NCI-H510A (cell line): ENCODE data around the gene PITRM1.
"Not testable (repeated sequence)": the region's sequence is repeated elsewhere in the genome, so short reads cannot be mapped to it uniquely, and the experiment has no call there.

Source experiments
- DNase-seq: peaks from one replicate; lab custom pipeline; 2025; lab: John Stamatoyannopoulos, UW

The PITRM1 gene

GRCh38 chr10:3198900-3199299 is 26.3 kb upstream of the PITRM1 start:
- no peak for DNase-seq

GRCh38 chr10:3197348-3198003 is 24.9 kb upstream of the PITRM1 start:
- DNase-seq = peak; percentile 63

- no peak for DNase-seq
Measured at GRCh38 chr10:3196958-3197347, 24.4 kb upstream of the PITRM1 start.

GRCh38 chr10:3196482-3196881 is 23.9 kb upstream of the PITRM1 start:
- no peak for DNase-seq

- DNase-seq = no peak
Measured at GRCh38 chr10:3195726-3196125, 23.1 kb upstream of the PITRM1 start.

GRCh38 chr10:3195286-3195685 is 22.7 kb upstream of the PITRM1 start:
- DNase-seq = no peak

GRCh38 chr10:3194871-3195270 is 22.3 kb upstream of the PITRM1 start:
- no peak for DNase-seq

- no peak for DNase-seq
Measured at GRCh38 chr10:3193751-3194150, 21.2 kb upstream of the PITRM1 start.

- no peak for DNase-seq
Measured at GRCh38 chr10:3192856-3193635, 20.5 kb upstream of the PITRM1 start.

GRCh38 chr10:3190817-3191216 is 18.2 kb upstream of the PITRM1 start:
- DNase-seq = no peak

- DNase-seq = not testable (repeated sequence)
Measured at GRCh38 chr10:3187229-3187628, 14.6 kb upstream of the PITRM1 start.

GRCh38 chr10:3186368-3186767 is 13.8 kb upstream of the PITRM1 start:
- DNase-seq = no peak

GRCh38 chr10:3185386-3185785 is 12.8 kb upstream of the PITRM1 start:
- no peak for DNase-seq

GRCh38 chr10:3180355-3181025 is 7.9 kb upstream of the PITRM1 start:
- no peak for DNase-seq

GRCh38 chr10:3179174-3179573 is 6.6 kb upstream of the PITRM1 start:
- DNase-seq = no peak

GRCh38 chr10:3178042-3178441 is 5.5 kb upstream of the PITRM1 start:
- no peak for DNase-seq

- DNase-seq = no peak
Measured at GRCh38 chr10:3173171-3173878, 743 bp upstream of the PITRM1 start.

GRCh38 chr10:3172081-3172445 is 519 bp downstream of the PITRM1 start:
- no peak for DNase-seq

GRCh38 chr10:3171488-3171887 is 1.1 kb downstream of the PITRM1 start:
- DNase-seq = not testable (repeated sequence)

- no peak for DNase-seq
Measured at GRCh38 chr10:3169673-3170072, 2.9 kb downstream of the PITRM1 start.

- DNase-seq = no peak
Measured at GRCh38 chr10:3169271-3169670, 3.3 kb downstream of the PITRM1 start.

- DNase-seq = no peak
Measured at GRCh38 chr10:3167611-3168330, 4.8 kb downstream of the PITRM1 start.
